ENCODE measurements around the gene HOXB13.

- TF ChIP-seq CTCF (conservative IDR thresholded peaks at IDR 0.05; ENCODE audit: low read length) (no peak), EZH2phosphoT487 (IDR thresholded peaks at IDR 0.05; ENCODE audit: borderline replicate concordance) (no peak)
Observed at GRCh38 chr17:48738803-48739526, 10.4 kb upstream of the HOXB13 start.

Measured in Loucy (cell line).